ENCODE data around the gene ARMC9.

The ARMC9 gene, protein sequence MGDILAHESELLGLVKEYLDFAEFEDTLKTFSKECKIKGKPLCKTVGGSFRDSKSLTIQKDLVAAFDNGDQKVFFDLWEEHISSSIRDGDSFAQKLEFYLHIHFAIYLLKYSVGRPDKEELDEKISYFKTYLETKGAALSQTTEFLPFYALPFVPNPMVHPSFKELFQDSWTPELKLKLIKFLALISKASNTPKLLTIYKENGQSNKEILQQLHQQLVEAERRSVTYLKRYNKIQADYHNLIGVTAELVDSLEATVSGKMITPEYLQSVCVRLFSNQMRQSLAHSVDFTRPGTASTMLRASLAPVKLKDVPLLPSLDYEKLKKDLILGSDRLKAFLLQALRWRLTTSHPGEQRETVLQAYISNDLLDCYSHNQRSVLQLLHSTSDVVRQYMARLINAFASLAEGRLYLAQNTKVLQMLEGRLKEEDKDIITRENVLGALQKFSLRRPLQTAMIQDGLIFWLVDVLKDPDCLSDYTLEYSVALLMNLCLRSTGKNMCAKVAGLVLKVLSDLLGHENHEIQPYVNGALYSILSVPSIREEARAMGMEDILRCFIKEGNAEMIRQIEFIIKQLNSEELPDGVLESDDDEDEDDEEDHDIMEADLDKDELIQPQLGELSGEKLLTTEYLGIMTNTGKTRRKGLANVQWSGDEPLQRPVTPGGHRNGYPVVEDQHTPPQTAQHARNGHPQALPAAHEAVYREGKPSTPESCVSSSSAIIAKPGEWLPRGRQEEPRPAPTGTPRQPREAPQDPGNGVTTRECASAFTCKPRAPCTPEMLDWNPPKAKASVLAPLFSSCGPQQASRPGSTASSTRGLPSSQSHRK

GRCh38 chr2:231198291-231199173 lies at the start of gene ARMC9:
TSS of gene ARMC9 (plus strand) at chr2:231198631. CDS start at chr2:231206239, 7,608 bp downstream.
- TF ChIP-seq, protein P1, sequence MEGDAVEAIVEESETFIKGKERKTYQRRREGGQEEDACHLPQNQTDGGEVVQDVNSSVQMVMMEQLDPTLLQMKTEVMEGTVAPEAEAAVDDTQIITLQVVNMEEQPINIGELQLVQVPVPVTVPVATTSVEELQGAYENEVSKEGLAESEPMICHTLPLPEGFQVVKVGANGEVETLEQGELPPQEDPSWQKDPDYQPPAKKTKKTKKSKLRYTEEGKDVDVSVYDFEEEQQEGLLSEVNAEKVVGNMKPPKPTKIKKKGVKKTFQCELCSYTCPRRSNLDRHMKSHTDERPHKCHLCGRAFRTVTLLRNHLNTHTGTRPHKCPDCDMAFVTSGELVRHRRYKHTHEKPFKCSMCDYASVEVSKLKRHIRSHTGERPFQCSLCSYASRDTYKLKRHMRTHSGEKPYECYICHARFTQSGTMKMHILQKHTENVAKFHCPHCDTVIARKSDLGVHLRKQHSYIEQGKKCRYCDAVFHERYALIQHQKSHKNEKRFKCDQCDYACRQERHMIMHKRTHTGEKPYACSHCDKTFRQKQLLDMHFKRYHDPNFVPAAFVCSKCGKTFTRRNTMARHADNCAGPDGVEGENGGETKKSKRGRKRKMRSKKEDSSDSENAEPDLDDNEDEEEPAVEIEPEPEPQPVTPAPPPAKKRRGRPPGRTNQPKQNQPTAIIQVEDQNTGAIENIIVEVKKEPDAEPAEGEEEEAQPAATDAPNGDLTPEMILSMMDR (IDR thresholded peaks at IDR 0.05), result no peak

- TF ChIP-seq, protein P1 (IDR thresholded peaks at IDR 0.05), result no peak
These were observed 45.5 kb upstream of the ARMC9 start for GRCh38 chr2:231152800-231153557.

- TF ChIP-seq, protein P1 (IDR thresholded peaks at IDR 0.05), result no peak
These were observed 39.1 kb upstream of the ARMC9 start for GRCh38 chr2:231159306-231159705.

- TF ChIP-seq, protein P1 (IDR thresholded peaks at IDR 0.05), result no peak
These were observed 37.7 kb upstream of the ARMC9 start for GRCh38 chr2:231160701-231161100.

DNA sequence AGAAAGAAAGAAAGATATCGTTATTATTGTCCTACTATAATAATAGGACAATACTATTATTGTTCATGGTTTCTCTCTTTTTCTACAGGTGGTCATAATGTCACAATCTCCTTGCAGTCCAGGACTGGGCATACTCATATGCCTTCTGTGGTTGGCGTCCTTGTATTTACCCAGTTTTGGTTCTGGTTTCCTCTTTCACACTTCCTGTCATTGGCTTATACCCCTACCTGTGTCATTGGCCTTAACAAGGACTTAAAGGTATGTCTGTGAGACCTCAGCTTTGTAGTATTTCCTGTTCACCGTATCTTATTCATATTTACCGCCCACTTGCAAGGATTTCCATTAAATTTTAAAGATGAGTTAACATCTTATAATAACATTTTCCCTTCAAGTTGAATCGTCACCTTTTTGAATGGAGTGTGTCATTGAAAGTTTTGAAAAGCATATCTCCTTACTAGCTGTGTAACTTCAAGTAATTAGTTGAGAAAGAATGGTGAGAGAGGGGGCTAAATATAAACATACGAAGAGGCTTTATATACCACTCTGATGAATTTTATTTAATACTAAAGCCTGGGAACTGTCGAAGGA lies 37.1 kb upstream of the ARMC9 start:
- TF ChIP-seq, protein P1 (IDR thresholded peaks at IDR 0.05), result no peak

DNA sequence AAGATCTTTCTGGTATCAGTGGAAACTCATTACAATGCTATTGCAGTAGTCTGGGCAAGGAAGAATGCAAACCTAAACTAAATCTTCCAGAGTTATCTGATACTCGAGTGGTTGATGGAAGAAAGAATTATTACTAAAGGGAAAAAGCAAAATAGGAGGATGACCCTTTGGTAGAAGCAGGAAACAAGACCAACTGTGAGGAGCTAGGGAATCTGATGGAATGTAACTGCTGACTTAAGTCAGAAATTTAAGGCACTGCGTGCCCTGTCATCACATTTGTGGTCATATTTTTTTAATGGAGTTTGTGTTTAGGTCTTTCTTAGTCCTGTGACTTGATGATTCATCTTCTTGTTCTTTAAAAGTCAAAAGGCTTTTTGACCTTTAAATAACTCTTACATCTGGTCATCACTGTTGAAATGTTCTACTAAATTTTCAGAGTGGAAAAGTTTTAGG lies 36.5 kb upstream of the ARMC9 start:
- TF ChIP-seq, protein P1 (IDR thresholded peaks at IDR 0.05), result no peak
